ENCODE measurements around the gene DIAPH2.

The DIAPH2 gene

DNA sequence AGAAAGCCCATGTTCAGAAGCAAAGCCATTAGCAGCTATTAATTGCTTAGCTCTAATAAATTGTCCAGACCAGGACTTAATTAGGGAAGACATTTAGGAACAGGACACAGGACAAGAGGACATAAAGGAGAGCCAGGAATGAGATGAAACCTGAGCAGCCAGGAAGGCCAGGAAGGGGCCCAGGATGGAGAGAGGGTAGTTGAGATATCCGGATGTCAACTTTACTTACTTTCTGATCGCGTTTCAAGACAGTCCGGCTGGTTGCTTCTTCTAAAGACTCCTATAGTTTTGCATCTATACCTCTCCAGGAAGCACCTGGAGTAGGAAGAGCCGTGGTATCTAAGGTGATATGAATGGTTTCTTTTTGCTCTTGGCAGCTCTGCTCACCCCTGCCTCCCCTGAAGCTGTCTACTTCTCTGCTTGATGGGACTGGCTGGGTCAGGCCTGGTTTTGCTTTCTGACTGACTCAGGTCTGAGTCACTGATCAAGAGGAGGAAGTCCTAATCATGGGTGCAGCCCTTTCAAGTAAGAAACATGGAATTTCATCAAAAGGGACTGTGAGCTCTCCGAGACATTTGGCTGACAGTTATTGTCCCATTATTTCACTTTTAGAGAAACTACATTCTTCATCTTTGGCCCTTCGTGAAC lies 932.4 kb downstream of the DIAPH2 start:
- no peak for DNase-seq

DNA sequence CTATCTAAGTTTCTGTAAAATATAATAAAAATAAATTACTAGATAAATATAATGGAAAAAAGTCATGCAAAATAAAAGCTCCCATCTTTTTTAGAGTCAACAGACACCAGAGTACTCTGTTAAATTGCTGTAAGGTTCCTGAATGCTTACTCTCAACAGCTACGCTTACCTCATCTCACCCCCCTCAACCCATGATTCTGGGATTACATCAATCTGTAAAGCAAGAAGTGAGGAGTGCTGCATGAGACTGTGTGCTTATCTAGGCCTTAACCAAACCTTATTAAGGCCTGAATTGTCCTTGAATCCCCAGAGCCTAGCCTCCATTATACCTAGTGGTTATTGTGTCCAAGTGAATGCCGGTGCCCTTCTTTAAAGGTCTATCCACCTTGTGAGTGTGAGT lies 934.9 kb downstream of the DIAPH2 start:
- no peak for DNase-seq

DNA sequence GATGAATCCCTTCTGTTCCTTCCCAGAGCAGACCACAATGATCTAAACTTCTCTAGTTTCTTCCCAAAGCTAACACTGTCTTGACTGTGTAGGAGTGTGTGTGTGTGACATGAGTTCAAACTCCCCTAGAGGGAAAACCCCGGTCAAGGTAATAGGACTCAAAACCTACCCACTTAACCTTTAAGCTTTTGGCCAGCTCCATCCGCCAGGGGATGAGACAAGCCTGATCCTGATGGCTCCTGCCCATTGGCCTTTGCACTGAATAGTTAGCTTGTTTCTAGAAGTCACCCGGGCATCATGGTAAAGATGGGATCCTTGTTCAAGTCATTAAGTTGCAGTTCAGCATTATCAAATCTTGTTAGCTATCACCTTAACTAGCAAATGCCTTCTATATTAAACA lies 937.5 kb downstream of the DIAPH2 start:
- no peak for DNase-seq

DNA sequence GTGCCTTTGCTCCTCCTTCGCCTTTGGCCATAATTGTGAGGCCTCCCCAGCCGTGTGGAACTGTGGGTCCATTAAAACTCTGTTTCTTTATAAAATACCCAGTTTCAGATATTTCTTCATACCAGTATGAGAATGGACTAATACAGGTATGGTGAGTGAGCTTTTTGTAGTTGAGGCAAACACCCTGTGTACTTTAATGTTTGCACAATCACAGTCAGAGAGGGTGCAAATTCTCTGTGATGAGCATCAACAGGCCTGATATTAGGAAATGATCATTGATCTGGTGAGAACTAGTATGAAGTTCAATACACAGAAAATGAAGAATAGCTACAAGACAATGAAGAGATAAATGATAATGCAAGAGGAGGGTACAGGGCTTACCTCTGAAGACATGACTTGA lies 943.7 kb downstream of the DIAPH2 start:
- no peak for DNase-seq

DNA sequence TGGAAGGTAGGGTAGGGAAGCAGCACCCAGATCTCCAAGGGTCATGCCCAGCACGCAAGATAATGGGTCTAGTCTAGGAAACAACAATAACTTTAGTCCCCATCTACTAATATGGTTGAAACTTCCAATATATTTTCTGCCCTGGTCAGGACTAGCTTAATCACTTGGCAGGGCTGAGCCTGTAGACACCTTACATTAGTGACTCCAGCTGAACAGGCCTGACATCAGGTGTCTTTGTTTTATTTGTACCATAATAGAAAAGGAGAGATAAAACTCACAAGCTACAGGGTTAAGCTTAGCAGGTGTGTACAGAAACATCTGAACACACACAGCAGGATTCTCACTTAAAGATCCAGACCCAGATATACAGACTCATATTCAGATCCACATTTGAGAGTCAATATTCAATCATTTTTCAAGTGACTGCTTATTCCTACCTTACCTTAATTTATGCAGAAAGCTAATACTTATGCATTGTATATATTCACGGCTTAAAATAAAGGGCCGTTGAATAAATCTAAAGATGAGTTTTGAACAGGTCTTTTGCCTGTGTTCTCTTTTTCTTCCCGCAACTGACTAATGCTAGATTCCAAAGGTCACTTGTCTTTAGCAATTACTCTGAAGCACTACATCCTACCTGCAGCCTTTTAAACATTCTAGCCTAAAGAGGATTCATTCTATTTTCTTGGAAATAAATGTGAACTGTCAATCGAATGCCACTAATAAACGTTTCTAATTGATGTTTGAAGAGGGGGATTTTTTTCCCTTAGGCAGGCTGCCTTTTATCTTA lies 944.4 kb downstream of the DIAPH2 start:
- DNase-seq, result no peak

DNA sequence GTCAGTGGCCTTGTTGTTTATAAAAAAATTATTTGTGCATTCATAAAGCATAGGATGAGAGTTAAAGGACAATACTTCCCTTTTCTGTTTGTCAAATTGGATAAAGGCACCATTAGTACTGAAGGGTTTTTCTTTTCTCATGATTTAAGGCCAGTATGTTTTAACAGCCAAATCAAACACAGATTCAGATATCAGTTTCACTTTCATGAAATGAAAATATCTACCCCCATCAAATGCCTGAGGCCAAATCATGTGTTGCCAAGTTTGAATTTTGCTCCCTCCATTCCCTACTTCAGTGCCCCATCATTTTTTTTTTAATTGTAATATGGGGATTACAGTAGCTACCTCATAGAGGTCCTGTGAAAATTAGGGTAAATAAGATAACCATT lies 944.9 kb downstream of the DIAPH2 start:
- DNase-seq, result no peak

DNA sequence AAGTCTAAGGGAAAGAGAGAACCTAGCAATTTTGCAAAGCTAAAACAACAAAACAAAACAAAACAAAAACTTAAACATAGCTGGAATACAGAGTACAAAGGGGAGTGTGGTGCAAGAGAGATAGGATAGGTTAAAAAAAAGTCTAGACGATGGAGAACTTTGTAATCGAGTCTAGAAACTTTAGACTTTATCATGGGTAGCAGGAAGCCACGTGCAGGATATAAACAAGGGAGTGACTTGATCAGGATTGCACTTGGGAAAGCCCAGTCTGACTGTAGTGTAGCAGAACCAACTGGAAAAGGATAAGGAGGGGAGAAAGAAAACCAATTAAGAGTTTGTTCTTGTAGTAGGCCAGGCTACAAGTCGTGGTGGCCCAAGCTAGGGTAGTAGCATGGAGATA lies 949.2 kb downstream of the DIAPH2 start:
- no peak for DNase-seq

DNA sequence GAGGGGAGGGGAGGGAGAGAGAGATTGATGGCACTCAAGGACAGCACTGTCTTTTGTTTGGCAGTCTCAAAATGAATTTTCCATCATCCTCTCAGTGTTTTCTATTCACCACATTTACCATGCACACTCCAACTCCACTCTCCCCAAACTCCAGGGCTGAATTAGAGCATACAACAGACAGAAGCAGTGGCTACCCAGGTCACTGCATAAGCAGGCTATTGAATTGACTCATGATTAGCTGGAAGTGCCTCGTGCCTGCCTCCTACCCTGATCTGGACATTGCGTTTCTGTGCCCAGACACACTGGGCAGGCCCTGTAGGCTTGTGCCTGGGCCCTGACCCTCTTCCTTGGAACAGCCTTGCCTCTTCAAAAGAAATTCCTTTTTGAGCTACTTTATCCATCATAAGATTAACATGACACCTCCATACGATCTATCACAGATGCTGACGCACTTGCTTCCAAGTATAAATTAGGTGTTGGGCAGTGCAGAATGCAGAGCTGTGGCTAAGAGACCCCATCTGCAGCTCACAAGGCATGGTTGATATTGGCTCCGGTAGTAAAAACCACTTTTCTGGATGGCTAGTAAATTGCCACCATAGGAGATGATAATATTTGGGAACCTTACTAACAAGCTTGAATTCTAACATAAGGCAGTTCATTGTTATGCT lies 952.0 kb downstream of the DIAPH2 start:
- DNase-seq, result peak; percentile 3

DNA sequence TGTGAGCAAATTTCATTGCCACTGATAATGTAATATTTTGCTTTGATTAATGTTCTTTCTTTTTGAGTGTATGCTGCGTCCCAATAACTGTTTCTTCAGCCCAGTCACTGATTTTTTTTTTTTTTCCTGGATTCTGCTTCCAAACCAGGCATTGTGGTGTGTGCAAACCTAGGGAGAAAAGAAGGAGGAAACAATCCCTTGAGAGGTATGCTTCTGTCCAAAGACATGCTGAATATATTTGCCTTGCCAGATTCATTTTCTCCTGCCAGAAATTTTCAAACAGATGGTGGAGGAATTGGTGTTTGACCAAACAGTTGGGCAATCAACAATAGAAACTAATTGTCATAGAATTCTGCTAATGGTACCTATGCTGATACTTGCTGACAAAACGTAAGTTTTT lies 952.6 kb downstream of the DIAPH2 start:
- no peak for DNase-seq

DNA sequence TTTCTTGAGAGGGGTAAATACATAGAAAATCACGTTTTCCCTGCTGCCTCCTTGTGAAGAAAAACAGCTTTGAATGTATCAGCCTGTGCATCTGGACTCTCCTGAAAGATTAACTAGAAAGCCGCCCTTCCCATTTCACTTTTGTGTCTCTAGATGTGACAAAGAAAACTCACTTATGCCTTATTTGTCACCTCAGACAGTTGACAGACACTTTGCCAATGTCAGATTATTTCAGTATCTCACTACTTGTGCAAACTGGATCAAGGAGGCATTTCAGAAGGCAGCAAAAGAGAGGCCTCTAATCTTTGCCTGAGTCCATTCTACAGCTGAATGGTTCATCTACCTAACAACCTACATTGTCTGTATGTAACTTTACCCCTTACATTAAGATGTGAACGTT lies 954.0 kb downstream of the DIAPH2 start:
- DNase-seq, result no peak

DNA sequence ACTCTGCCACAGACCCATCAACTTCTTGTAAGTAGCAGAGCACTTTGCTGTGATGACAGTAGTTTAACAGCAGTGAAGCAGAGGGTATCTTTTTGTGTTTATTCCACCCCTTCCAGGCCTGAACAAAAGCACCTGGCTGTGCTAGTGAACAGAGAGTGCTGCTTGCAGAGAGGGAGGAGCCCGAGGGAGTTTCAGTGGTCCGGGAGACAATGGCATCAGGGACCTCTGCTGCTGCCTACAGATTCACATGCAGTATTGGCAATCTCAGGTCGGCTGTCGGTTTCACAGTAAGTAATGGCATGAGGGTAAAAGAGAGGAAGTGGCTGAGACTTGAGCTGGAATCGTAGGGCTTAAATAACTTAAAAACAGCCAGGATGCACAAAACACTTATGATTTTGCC lies 954.9 kb downstream of the DIAPH2 start:
- DNase-seq, result no peak

All from NCI-H187 treated with DMSO at 0.1 percent for 48 hours (cell line).